ENCODE data around the gene VAMP2. TPM values are rescaled to one million over a fixed set of nuclear protein-coding genes. Genes with fewer than 3 reads are reported as not detected.
"Not testable (repeated sequence)": the region's sequence is repeated elsewhere in the genome, so short reads cannot be mapped to it uniquely, and the experiment has no call there.

The VAMP2 gene
- total RNA-seq, 1 donor from 2014 or later, result 44.7 TPM

GRCh38 chr17:8176998-8177731, 14.4 kb upstream of the VAMP2 start:
- DNase-seq (ENCODE audit: extremely low spot score, unreplicated experiment), result no peak
- Mint-ChIP-seq H3K9me3 (no peaks in the 10 kb centered on the region), H3K27ac (peak overlapping the region; percentile 95)

GRCh38 chr17:8176197-8176940, 13.6 kb upstream of the VAMP2 start, which contains the start of gene TMEM107:
Gene TMEM107, minus strand, starts transcription at chr17:8176380. Its CDS starts 94 bp downstream, at chr17:8176286.
- H3K4me3 Mint-ChIP-seq, result peak within 1 kb of the TSS; percentile 94
- peaks cover 25% of the 10 kb centered on the region for H3K4me1 Mint-ChIP-seq (ENCODE audit: unreplicated experiment)
- TF ChIP-seq, protein P1, sequence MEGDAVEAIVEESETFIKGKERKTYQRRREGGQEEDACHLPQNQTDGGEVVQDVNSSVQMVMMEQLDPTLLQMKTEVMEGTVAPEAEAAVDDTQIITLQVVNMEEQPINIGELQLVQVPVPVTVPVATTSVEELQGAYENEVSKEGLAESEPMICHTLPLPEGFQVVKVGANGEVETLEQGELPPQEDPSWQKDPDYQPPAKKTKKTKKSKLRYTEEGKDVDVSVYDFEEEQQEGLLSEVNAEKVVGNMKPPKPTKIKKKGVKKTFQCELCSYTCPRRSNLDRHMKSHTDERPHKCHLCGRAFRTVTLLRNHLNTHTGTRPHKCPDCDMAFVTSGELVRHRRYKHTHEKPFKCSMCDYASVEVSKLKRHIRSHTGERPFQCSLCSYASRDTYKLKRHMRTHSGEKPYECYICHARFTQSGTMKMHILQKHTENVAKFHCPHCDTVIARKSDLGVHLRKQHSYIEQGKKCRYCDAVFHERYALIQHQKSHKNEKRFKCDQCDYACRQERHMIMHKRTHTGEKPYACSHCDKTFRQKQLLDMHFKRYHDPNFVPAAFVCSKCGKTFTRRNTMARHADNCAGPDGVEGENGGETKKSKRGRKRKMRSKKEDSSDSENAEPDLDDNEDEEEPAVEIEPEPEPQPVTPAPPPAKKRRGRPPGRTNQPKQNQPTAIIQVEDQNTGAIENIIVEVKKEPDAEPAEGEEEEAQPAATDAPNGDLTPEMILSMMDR (conservative IDR thresholded peaks at IDR 0.05), result no peak
- no peaks in the 10 kb centered on the region for H3K36me3 Mint-ChIP-seq
- peak; percentile 90 for DNase-seq (ENCODE audit: extremely low spot score, unreplicated experiment)
- H3K27me3 Mint-ChIP-seq, result peaks cover 4% of the 10 kb centered on the region
- H3K27ac Mint-ChIP-seq, result peak within 1 kb of the TSS; percentile 95
- H3K9me3 Mint-ChIP-seq, result no peaks in the 10 kb centered on the region

More at GRCh38 chr17:8176998-8177731, 14.4 kb upstream of the VAMP2 start:
- Mint-ChIP-seq H3K36me3 (no peaks in the 10 kb centered on the region), H3K4me3 (peak overlapping the region; percentile 94), H3K27me3 (peaks cover 6% of the 10 kb centered on the region), H3K4me1 (ENCODE audit: unreplicated experiment) (peaks cover 25% of the 10 kb centered on the region)
- TF ChIP-seq, protein P1 (conservative IDR thresholded peaks at IDR 0.05), result no peak

- no peaks in the 10 kb centered on the region for H3K36me3 Mint-ChIP-seq
- TF ChIP-seq, protein P1 (conservative IDR thresholded peaks at IDR 0.05), result no peak
- peak overlapping the region; percentile 94 for H3K4me3 Mint-ChIP-seq
- peaks cover 4% of the 10 kb centered on the region for H3K27me3 Mint-ChIP-seq
- peaks cover 25% of the 10 kb centered on the region for H3K4me1 Mint-ChIP-seq (ENCODE audit: unreplicated experiment)
- DNase-seq (ENCODE audit: extremely low spot score, unreplicated experiment), result no peak
- peak overlapping the region; percentile 95 for H3K27ac Mint-ChIP-seq
- H3K9me3 Mint-ChIP-seq, result no peaks in the 10 kb centered on the region
Observed at GRCh38 chr17:8175795-8176196, 13.0 kb upstream of the VAMP2 start.

DNA sequence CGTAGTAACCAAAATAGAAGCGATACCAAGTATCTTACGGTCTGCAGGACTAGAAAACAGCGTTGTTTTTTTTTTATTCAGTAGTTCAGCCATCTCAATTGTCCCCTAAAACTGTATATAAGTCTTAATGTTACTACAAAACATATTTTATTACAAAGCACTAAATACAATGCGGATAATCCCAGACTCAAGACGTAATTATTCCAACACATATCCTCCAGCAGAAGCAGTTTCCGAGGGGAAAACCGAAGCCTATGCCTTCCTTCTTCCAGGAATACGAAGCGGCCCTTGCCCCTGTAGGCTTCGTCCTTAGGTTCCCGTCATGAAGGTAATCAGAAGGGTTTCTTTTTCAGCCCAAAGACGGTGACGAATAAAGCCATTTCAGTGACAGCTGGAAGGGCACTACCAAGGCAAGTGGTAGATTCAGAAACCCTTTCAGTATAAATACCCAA, 11.1 kb upstream of the VAMP2 start:
- Mint-ChIP-seq H3K27ac (peak overlapping the region; percentile 100), H3K9me3 (no peaks in the 10 kb centered on the region), H3K4me1 (ENCODE audit: unreplicated experiment) (peaks cover 25% of the 10 kb centered on the region), H3K36me3 (no peaks in the 10 kb centered on the region), H3K4me3 (peak overlapping the region; percentile 94), H3K27me3 (peaks cover 4% of the 10 kb centered on the region)
- DNase-seq (ENCODE audit: extremely low spot score, unreplicated experiment), result no peak
- TF ChIP-seq, protein P1 (conservative IDR thresholded peaks at IDR 0.05), result no peak

- Mint-ChIP-seq H3K27me3 (peaks cover 4% of the 10 kb centered on the region), H3K36me3 (no peaks in the 10 kb centered on the region), H3K4me3 (peak overlapping the region; percentile 94), H3K4me1 (ENCODE audit: unreplicated experiment) (peaks cover 25% of the 10 kb centered on the region), H3K27ac (peak overlapping the region; percentile 100), H3K9me3 (no peaks in the 10 kb centered on the region)
- no peak for DNase-seq (ENCODE audit: extremely low spot score, unreplicated experiment)
- TF ChIP-seq, protein P1 (conservative IDR thresholded peaks at IDR 0.05), result no peak
Observed at GRCh38 chr17:8173056-8173870, 10.5 kb upstream of the VAMP2 start.

DNA sequence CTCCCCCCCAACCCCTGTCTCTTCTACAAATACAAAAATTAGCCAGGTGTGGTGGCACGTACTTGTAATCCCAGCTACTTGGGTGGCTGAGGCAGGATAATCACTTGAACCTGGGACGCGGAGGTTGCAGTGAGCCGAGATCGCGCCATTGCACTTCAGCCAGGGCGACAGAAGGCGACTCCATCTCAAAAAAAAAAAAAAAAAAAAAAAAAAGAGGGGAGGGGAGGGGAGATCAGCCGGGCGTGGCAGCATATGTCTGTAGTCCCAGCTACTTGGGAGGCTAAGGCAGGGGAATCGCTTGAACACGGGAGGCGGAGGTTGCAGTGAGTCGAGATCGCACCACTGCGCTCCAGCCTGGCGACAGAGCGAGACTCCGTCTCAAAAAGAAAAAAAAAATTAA, 7.4 kb upstream of the VAMP2 start:
- not testable (repeated sequence) for H3K9me3 Mint-ChIP-seq; H3K36me3 Mint-ChIP-seq; DNase-seq (ENCODE audit: extremely low spot score, unreplicated experiment)

More for the DNA sequence above, 7.4 kb upstream of the VAMP2 start:
- H3K27ac Mint-ChIP-seq; H3K27me3 Mint-ChIP-seq; H3K4me3 Mint-ChIP-seq; H3K4me1 Mint-ChIP-seq (ENCODE audit: unreplicated experiment): not testable (repeated sequence)
